Neutrophil (primary cell): ENCODE results near the gene MARCHF9.

ENCODE experiments used
- H3K27ac ChIP-seq: fragments of 200-600 bp; sonication (generic); 2 replicates; pipeline ENCODE4 v1.5.1; 2016; ENCODE audit warnings: mild to moderate bottlenecking, moderate library complexity
- H3K27me3 ChIP-seq: fragments of 200-600 bp; sonication (generic); 2 replicates; pipeline ENCODE4 v1.6.0; 2016; ENCODE audit warnings: mild to moderate bottlenecking
- H3K36me3 ChIP-seq: fragments of 200-600 bp; sonication (generic); 2 replicates; pipeline ENCODE4 v1.5.1; 2017
- H3K4me1 ChIP-seq, 2 experiments: fragments of 200-600 bp in 1 of 2; sonication (generic) in 1 of 2; 1 replicate in 1 of 2; 2 replicates in 1 of 2; pipeline versions ENCODE4 v1.5.1 to v1.6.1; 2013 to 2016; ENCODE audit warnings: low read depth in 1 of 2, low read length in 1 of 2, mild to moderate bottlenecking in 1 of 2, moderate library complexity in 1 of 2; ENCODE audit not compliant: control insufficient read depth in 1 of 2, insufficient read depth in 1 of 2
- H3K4me3 ChIP-seq, 2 experiments: fragments of 200-600 bp in 1 of 2; sonication (generic) in 1 of 2; 1 replicate in 1 of 2; 2 replicates in 1 of 2; pipeline ENCODE4 v1.5.1; 2013 to 2016; ENCODE audit warnings: low read depth in 1 of 2, low read length in 1 of 2, mild to moderate bottlenecking in 1 of 2, moderate library complexity in 1 of 2
- H3K9me3 ChIP-seq: fragments of 200-600 bp; sonication (generic); 2 replicates; pipeline ENCODE4 v1.5.1; 2016
- TF ChIP-seq, protein P1 (sequence below): fragments of 200-600 bp; sonication (generic); IDR thresholded peaks from 2 replicates; pipeline ENCODE4 v1.5.1; 2016; ENCODE audit warnings: antibody characterized with exemption

The MARCHF9 gene

DNA sequence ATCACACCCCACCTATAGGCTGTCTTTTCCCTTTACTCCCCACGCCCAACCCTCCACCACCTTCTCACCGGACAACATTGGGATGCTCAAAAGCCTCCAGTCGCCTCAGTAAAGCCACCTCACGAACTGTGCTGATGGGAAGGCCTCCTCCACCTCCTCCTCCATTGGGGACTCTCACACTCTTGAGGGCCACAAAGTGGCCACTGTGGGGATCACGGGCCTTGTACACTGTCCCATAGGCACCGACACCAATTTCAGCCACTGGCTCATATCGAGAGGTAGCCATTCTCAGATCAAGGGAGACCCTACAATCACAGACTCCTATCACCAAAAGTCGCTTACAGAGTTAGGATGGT lies 3.5 kb upstream of the MARCHF9 start:
- TF ChIP-seq, protein P1, sequence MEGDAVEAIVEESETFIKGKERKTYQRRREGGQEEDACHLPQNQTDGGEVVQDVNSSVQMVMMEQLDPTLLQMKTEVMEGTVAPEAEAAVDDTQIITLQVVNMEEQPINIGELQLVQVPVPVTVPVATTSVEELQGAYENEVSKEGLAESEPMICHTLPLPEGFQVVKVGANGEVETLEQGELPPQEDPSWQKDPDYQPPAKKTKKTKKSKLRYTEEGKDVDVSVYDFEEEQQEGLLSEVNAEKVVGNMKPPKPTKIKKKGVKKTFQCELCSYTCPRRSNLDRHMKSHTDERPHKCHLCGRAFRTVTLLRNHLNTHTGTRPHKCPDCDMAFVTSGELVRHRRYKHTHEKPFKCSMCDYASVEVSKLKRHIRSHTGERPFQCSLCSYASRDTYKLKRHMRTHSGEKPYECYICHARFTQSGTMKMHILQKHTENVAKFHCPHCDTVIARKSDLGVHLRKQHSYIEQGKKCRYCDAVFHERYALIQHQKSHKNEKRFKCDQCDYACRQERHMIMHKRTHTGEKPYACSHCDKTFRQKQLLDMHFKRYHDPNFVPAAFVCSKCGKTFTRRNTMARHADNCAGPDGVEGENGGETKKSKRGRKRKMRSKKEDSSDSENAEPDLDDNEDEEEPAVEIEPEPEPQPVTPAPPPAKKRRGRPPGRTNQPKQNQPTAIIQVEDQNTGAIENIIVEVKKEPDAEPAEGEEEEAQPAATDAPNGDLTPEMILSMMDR = no peak
- Histone ChIP-seq H3K4me1 (peaks cover 30 to 36% of the 10 kb centered on the region in 2 experiments), H3K27ac (no peak overlapping the region), H3K36me3 (no peaks in the 10 kb centered on the region), H3K27me3 (peaks cover 40% of the 10 kb centered on the region), H3K9me3 (no peaks in the 10 kb centered on the region), H3K4me3 (peak overlapping the region; percentile 64 to 78)

DNA sequence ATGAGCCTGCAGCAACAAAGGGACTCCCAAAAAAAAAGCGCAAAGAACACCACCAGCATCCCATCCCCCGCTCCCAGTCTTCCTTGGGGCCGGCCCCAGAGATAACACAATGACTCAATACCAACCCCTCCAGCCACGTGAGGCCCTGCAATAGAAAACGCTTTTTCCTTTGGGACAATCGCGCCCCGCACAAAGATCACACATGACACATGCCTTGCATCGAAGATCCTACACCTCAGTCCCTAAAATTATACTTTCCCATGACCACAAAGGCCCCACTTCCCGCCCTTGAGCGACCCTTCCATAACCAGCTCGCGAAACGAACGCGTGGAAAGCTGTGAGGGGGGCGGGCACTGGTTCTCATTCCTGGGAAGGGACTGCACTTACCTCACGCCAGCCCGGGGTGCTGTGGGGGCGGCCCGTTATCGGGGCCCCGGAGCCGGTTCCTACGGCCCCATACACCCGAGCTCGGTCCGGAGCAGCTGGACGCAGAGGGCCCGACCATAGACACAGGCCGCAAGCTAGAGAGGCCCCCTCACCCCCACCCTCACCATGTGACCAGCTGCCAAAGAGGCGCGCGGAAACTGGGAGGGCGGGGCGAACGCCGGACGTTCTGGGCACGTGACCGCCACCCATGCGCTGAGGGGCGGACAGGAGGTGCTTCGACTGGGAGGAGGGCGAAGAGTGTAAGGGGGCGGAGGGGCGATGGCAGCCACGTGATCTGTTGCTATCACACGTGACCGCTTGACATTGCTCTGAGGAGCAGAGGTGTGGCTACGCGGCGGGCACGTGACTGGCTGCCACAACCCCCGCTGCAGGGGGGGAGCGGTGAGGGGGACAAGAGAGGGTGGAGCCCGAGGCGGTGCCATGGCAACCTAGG lies 2.9 kb upstream of the MARCHF9 start, which contains the start of gene CDK4:
Gene CDK4 (minus strand): TSS at position 523 of the 880 bp plus-strand sequence. CDS start 593 bp downstream, outside the sequence.
- Histone ChIP-seq H3K4me3 (peak within 1 kb of the TSS; percentile 64 to 78), H3K4me1 (peaks cover 36 to 42% of the 10 kb centered on the region in 2 experiments), H3K27me3 (peaks cover 46% of the 10 kb centered on the region), H3K36me3 (no peaks in the 10 kb centered on the region), H3K9me3 (no peaks in the 10 kb centered on the region), H3K27ac (peak within 1 kb of the TSS; percentile 54)
- TF ChIP-seq, protein P1 = no peak

DNA sequence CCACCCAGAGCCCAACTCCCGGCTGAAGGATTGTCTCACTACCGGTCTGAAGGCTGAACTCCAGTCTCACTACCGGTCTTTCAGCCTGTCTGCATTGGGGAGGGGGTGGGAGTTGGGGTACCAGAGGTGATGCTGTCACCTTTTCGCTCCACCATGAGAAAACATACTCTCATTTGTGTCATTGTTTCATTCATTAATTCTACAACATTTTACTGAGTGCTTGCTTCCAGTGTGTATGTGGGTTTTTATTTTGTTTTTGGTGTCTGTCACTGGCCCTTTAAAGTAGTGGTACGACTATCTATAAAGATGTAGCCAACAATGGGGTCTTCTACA lies 2.3 kb upstream of the MARCHF9 start:
- peaks cover 36 to 42% of the 10 kb centered on the region in 2 experiments for H3K4me1 ChIP-seq
- H3K27ac ChIP-seq = peak overlapping the region; percentile 54
- peak overlapping the region; percentile 64 to 78 for H3K4me3 ChIP-seq
- H3K27me3 ChIP-seq = peaks cover 49% of the 10 kb centered on the region
- H3K9me3 ChIP-seq = no peaks in the 10 kb centered on the region
- no peaks in the 10 kb centered on the region for H3K36me3 ChIP-seq
- TF ChIP-seq, protein P1 = no peak

DNA sequence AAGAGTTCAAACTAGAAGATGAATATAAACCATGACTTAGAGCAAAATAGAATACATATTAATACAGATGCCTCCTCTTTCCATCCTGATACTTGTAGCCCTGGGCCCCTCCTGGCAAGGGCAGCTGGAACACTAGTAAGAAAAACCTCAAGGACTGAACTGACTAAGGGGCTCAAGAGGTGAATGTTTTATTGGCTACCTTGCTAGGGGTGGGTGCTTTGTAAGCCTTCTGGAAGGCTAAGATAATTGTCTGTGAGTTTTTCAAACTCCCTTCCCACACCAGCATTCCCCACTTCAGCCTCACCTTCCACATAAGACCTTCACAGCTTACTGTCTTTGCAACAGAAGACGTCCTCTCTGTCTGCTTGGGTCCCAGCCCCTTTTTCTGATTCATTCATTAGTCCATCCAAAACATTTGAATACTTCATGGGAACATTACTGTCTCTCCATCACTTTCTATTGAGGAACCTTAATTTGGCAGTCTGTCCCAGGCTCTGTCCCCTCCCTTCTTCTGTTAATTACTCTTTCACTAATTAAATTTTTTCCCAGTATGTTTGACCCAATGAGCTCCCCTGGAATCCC lies 1.1 kb upstream of the MARCHF9 start:
- Histone ChIP-seq H3K4me3 (no peak overlapping the region), H3K9me3 (no peaks in the 10 kb centered on the region), H3K27me3 (peaks cover 49% of the 10 kb centered on the region), H3K4me1 (peaks cover 36 to 42% of the 10 kb centered on the region in 2 experiments), H3K36me3 (no peaks in the 10 kb centered on the region), H3K27ac (no peak overlapping the region)
- TF ChIP-seq, protein P1 = no peak

DNA sequence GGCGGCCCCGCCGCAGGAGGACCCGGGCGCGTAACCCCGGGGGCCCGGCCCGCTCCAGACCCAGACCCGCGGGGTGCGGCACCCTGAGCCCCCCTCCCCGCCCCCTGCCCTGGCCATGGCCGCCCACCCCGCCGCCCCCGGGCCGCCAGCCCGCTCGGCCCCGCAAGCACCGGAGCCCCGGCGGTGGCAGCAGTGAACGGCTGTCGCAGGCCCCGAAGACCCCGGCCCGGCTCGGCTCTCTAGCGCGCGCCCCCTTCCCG lies 221 bp downstream of the MARCHF9 start:
- Histone ChIP-seq H3K27me3 (peaks cover 49% of the 10 kb centered on the region), H3K27ac (no peak overlapping the region), H3K4me1 (peaks cover 36 to 42% of the 10 kb centered on the region in 2 experiments), H3K9me3 (no peaks in the 10 kb centered on the region), H3K4me3 (peak overlapping the region in 1 of 2 experiments; percentile 66), H3K36me3 (no peaks in the 10 kb centered on the region)
- TF ChIP-seq, protein P1 = no peak
